Fibroblast of lung (primary cell): Measurements from ENCODE around the gene OSTN.

ENCODE experiments used
- EZH2 ChIP-seq: IDR thresholded peaks from 2 replicates; pipeline ENCODE4 v1.5.1; 2012; ENCODE audit warnings: low read length, control low read depth, mild to moderate bottlenecking; ENCODE audit errors: missing control alignments
- TF ChIP-seq, protein P1 (sequence below), 2 donors: IDR thresholded peaks in 1 of 2; conservative IDR thresholded peaks in 1 of 2; 1 replicate in 1 of 2; 2 replicates in 1 of 2; pipeline ENCODE4 v1.5.1; 2011 to 2012; ENCODE audit warnings: low read length in 2 of 2, control low read depth in 1 of 2, inconsistent platforms in 1 of 2, low read depth in 1 of 2, mild to moderate bottlenecking in 1 of 2

DNA sequence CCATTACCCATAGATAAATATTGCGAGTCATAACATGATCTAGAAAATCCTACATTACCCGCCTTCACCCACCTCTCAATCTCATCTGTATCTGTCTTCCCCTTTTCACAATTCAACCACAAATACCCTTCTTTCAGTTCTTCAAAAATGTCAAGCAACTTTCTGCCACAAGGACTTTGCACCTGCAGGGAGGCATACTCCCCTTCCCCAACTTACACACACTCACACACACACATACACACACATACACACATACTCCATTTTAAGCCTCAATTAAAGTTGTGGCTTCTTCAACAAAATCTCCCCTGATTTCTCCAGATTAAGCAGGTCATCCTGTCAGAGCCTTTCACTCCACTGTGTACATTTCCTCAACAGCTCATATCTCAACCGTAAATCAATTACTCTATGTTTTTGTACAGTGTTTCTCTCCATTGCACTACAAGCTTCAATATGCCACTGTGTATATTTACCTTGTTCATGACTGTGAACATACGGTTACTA lies 97.0 kb downstream of the OSTN start:
- no peak for TF ChIP-seq EZH2
- TF ChIP-seq, protein P1, sequence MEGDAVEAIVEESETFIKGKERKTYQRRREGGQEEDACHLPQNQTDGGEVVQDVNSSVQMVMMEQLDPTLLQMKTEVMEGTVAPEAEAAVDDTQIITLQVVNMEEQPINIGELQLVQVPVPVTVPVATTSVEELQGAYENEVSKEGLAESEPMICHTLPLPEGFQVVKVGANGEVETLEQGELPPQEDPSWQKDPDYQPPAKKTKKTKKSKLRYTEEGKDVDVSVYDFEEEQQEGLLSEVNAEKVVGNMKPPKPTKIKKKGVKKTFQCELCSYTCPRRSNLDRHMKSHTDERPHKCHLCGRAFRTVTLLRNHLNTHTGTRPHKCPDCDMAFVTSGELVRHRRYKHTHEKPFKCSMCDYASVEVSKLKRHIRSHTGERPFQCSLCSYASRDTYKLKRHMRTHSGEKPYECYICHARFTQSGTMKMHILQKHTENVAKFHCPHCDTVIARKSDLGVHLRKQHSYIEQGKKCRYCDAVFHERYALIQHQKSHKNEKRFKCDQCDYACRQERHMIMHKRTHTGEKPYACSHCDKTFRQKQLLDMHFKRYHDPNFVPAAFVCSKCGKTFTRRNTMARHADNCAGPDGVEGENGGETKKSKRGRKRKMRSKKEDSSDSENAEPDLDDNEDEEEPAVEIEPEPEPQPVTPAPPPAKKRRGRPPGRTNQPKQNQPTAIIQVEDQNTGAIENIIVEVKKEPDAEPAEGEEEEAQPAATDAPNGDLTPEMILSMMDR (conservative IDR thresholded peaks at IDR 0.05 in 1 of 2, IDR thresholded peaks at IDR 0.05 in 1 of 2; ENCODE audit: low read depth in 1 of 2, low read length in 2 of 2) = no peak
